HEK293T (cell line): ENCODE results near the gene DENR.
"Not testable (repeated sequence)": the region's sequence is repeated elsewhere in the genome, so short reads cannot be mapped to it uniquely, and the experiment has no call there.

Experiments
- CTCF ChIA-PET: fragments of 350-600 bp; formaldehyde crosslinking; extraction: SDS; loops from one replicate; lab custom pipeline; 2021; ENCODE audit warnings: antibody characterized with exemption, inconsistent platforms; lab: Yijun Ruan, JAX
- POLR2A ChIA-PET: fragments of 350-600 bp; formaldehyde crosslinking; extraction: SDS; loops from one replicate; lab custom pipeline; 2020; ENCODE audit warnings: antibody characterized with exemption, inconsistent platforms; lab: Yijun Ruan, JAX
- DNase-seq: peaks from one replicate; pipeline ENCODE4 v3.0.0; 2012; ENCODE audit warnings: mixed read lengths; ENCODE audit errors: extremely low spot score
- ARNT ChIP-seq: fragments of 450-650 bp; IDR thresholded peaks from 2 replicates; pipeline ENCODE4 v1.6.1; 2017; ENCODE audit warnings: mild to moderate bottlenecking
- BHLHE40 ChIP-seq: fragments of 450-650 bp; IDR thresholded peaks from 2 replicates; pipeline ENCODE4 v1.6.1; 2016; ENCODE audit warnings: mild to moderate bottlenecking, moderate library complexity, borderline replicate concordance
- CTBP1 ChIP-seq: fragments of 450-650 bp; IDR thresholded peaks from 2 replicates; pipeline ENCODE4 v1.6.1; 2016; ENCODE audit warnings: borderline replicate concordance
- ELF4 ChIP-seq: fragments of 450-650 bp; IDR thresholded peaks from 2 replicates; pipeline ENCODE4 v1.6.1; 2017; ENCODE audit warnings: antibody characterized with exemption
- FOXA1 ChIP-seq: fragments of 450-650 bp; IDR thresholded peaks from 2 replicates; pipeline ENCODE4 v1.6.1; 2016; ENCODE audit warnings: mild to moderate bottlenecking
- FOXK2 ChIP-seq: fragments of 450-650 bp; IDR thresholded peaks from 2 replicates; pipeline ENCODE4 v1.6.1; 2016; ENCODE audit warnings: mild to moderate bottlenecking
- FOXM1 ChIP-seq: fragments of 450-650 bp; IDR thresholded peaks from 2 replicates; pipeline ENCODE4 v1.6.1; 2017; ENCODE audit warnings: mild to moderate bottlenecking, borderline replicate concordance
- HDGF ChIP-seq: fragments of 450-650 bp; IDR thresholded peaks from 2 replicates; pipeline ENCODE4 v1.6.1; 2017; ENCODE audit warnings: antibody characterized with exemption, borderline replicate concordance
- L3MBTL2 ChIP-seq: fragments of 450-650 bp; conservative IDR thresholded peaks from 2 replicates; pipeline ENCODE4 v1.6.1; 2016; ENCODE audit warnings: mild to moderate bottlenecking
- LEF1 ChIP-seq: fragments of 450-650 bp; IDR thresholded peaks from 2 replicates; pipeline ENCODE4 v1.6.1; 2017; ENCODE audit warnings: mild to moderate bottlenecking, borderline replicate concordance
- NFRKB ChIP-seq: fragments of 450-650 bp; IDR thresholded peaks from 2 replicates; pipeline ENCODE4 v1.6.1; 2016; ENCODE audit warnings: mild to moderate bottlenecking, moderate library complexity
- PKNOX1 ChIP-seq: fragments of 450-650 bp; IDR thresholded peaks from 2 replicates; pipeline ENCODE4 v1.6.1; 2016
- SP1 ChIP-seq: fragments of 450-650 bp; IDR thresholded peaks from 2 replicates; pipeline ENCODE4 v1.6.1; 2017
- SUZ12 ChIP-seq: fragments of 450-650 bp; IDR thresholded peaks from 2 replicates; pipeline ENCODE4 v1.6.1; 2016; ENCODE audit warnings: mild to moderate bottlenecking
- TARDBP ChIP-seq: fragments of 450-650 bp; IDR thresholded peaks from 2 replicates; pipeline ENCODE4 v1.6.1; 2016
- ZNF384 ChIP-seq: fragments of 450-650 bp; IDR thresholded peaks from 2 replicates; pipeline ENCODE4 v1.6.1; 2016

DENR gene

GRCh38 chr12:122803937-122804336 lies 51.3 kb downstream of the DENR start:
- CTCF ChIA-PET: interaction anchor here (2.3 kb wide), 1 partner anchor 10 kb away, joined by 6 read pairs; no protein-coding TSS in a partner anchor
- no peak for DNase-seq
- POLR2A ChIA-PET: no interaction called here
- TF ChIP-seq NFRKB: no peak
- TF ChIP-seq SP1: no peak
- no peak for TF ChIP-seq TARDBP
- TF ChIP-seq SUZ12: no peak
- no peak for TF ChIP-seq PKNOX1
- no peak for TF ChIP-seq ARNT
- TF ChIP-seq CTBP1: no peak
- TF ChIP-seq HDGF: no peak
- no peak for TF ChIP-seq FOXK2

GRCh38 chr12:122804957-122805356 lies 52.3 kb downstream of the DENR start:
- TF ChIP-seq ZNF384: peak; percentile 36; the same call in 1 of the 2 replicates
- CTCF ChIA-PET: interaction anchor here (1.7 kb wide), 1 partner anchor 11 kb away, joined by 4 read pairs; no protein-coding TSS in a partner anchor
- DNase-seq, POLR2A ChIA-PET: not testable (repeated sequence)

GRCh38 chr12:122807651-122808050 lies 55.0 kb downstream of the DENR start:
- POLR2A ChIA-PET: no interaction called here

GRCh38 chr12:122811777-122812176 lies 59.2 kb downstream of the DENR start:
- CTCF ChIA-PET: no interaction called here
- POLR2A ChIA-PET: no interaction called here
- TF ChIP-seq ZNF384 (peak; percentile 61), BHLHE40 (no peak)
- no peak for DNase-seq

More at GRCh38 chr12:122807651-122808050, 55.0 kb downstream of the DENR start:
- no peak for DNase-seq
- TF ChIP-seq CTBP1 (no peak), NFRKB (no peak)
- CTCF ChIA-PET: no interaction called here

- POLR2A ChIA-PET: no interaction called here
- TF ChIP-seq ELF4 (no peak), FOXK2 (no peak), LEF1 (no peak), ARNT (no peak), L3MBTL2 (no peak), NFRKB (no peak), ZNF384 (no peak), PKNOX1 (no peak), BHLHE40 (no peak), HDGF (no peak)
- CTCF ChIA-PET: interaction anchor here (0.8 kb wide), 1 partner anchor 175 kb away, joined by 4 read pairs; no protein-coding TSS in a partner anchor
- no peak for DNase-seq
These were observed 60.7 kb downstream of the DENR start for GRCh38 chr12:122813310-122813713.

- CTCF ChIA-PET: interaction anchor here (0.7 kb wide), 1 partner anchor 14 kb away, joined by 3 read pairs; no protein-coding TSS in a partner anchor
- TF ChIP-seq ZNF384: no peak
- no peak for TF ChIP-seq L3MBTL2
- no peak for TF ChIP-seq ARNT
- TF ChIP-seq FOXM1: no peak
- no peak for TF ChIP-seq FOXA1
- TF ChIP-seq SUZ12: no peak
- no peak for TF ChIP-seq BHLHE40
- TF ChIP-seq HDGF: no peak
- no peak for TF ChIP-seq SP1
- no peak for TF ChIP-seq FOXK2
- no peak for TF ChIP-seq PKNOX1
- no peak for TF ChIP-seq LEF1
- TF ChIP-seq NFRKB: no peak
- no peak for TF ChIP-seq ELF4
- DNase-seq: no peak
- POLR2A ChIA-PET: no interaction called here
These were observed 66.7 kb downstream of the DENR start for GRCh38 chr12:122819209-122819785.

GRCh38 chr12:122820138-122820537 lies 67.5 kb downstream of the DENR start:
- TF ChIP-seq ZNF384 (no peak), FOXA1 (no peak), BHLHE40 (no peak), TARDBP (no peak), FOXK2 (no peak), L3MBTL2 (no peak), CTBP1 (no peak), ELF4 (no peak), FOXM1 (no peak), ARNT (no peak), SP1 (no peak), LEF1 (no peak), SUZ12 (no peak), NFRKB (no peak), HDGF (no peak), PKNOX1 (no peak)
- CTCF ChIA-PET: interaction anchor here (0.7 to 1.4 kb wide), 2 partner anchors 13 to 26 kb away, joined by 3 to 4 read pairs; no protein-coding TSS in a partner anchor
- POLR2A ChIA-PET: no interaction called here

More at GRCh38 chr12:122820138-122820537, 67.5 kb downstream of the DENR start:
- DNase-seq: no peak
